Mucosa of gallbladder (tissue), 1 donor: ENCODE measurements around the gene RAB11FIP3. TPM values are rescaled to one million over a fixed set of nuclear protein-coding genes. Genes with fewer than 3 reads are reported as not detected.

Experiments used
- DNase-seq: peaks from one replicate; pipeline ENCODE4 v3.0.0-alpha.2; 2020; ENCODE audit warnings: low spot score
- total RNA-seq: library from RNA; stranded (reverse); gene quantifications from one replicate; pipeline ENCODE4 v1.2.1, GENCODE V29; 2021
- donor health status: DM: no; HTN: no; CAD: no.

RAB11FIP3 gene
- total RNA-seq, 1 donor from 2014 or later: 58.5 TPM

GRCh38 chr16:553601-554296 lies 128.3 kb downstream of the RAB11FIP3 start:
- DNase-seq: no peak

GRCh38 chr16:554297-554621 lies 128.8 kb downstream of the RAB11FIP3 start:
- no peak for DNase-seq

GRCh38 chr16:554640-555365 lies 129.4 kb downstream of the RAB11FIP3 start:
- no peak for DNase-seq

- no peak for DNase-seq
Measured at GRCh38 chr16:555528-556473, 130.4 kb downstream of the RAB11FIP3 start.

GRCh38 chr16:556474-557173 lies 131.2 kb downstream of the RAB11FIP3 start:
- no peak for DNase-seq

- no peak for DNase-seq
Measured at GRCh38 chr16:557463-558297, 132.2 kb downstream of the RAB11FIP3 start.

GRCh38 chr16:558298-559020 lies 133.0 kb downstream of the RAB11FIP3 start:
- no peak for DNase-seq

- no peak for DNase-seq
Measured at GRCh38 chr16:559021-559380, 133.6 kb downstream of the RAB11FIP3 start.

- DNase-seq: no peak
Measured at GRCh38 chr16:559411-560203, 134.2 kb downstream of the RAB11FIP3 start.

GRCh38 chr16:560204-560700 lies 134.8 kb downstream of the RAB11FIP3 start, which contains the start of gene PRR35:
Gene PRR35 (plus strand): TSS chr16:560394. CDS start chr16:563295, 2,901 bp downstream.
- no peak for DNase-seq

- DNase-seq: no peak
Measured at GRCh38 chr16:560701-561412, 135.4 kb downstream of the RAB11FIP3 start.

- DNase-seq: no peak
Measured at GRCh38 chr16:561413-561794, 136.0 kb downstream of the RAB11FIP3 start.

GRCh38 chr16:561957-562938 lies 136.8 kb downstream of the RAB11FIP3 start:
- DNase-seq: no peak

- no peak for DNase-seq
Measured at GRCh38 chr16:563072-563644, 137.7 kb downstream of the RAB11FIP3 start.

- no peak for DNase-seq
Measured at GRCh38 chr16:564690-565418, 139.4 kb downstream of the RAB11FIP3 start.
